Measurements from ENCODE around the gene LIMCH1. TPM values are rescaled to one million over a fixed set of nuclear protein-coding genes. Genes with fewer than 3 reads are reported as not detected.
"Not testable (repeated sequence)": the region's sequence is repeated elsewhere in the genome, so short reads cannot be mapped to it uniquely, and the experiment has no call there.

LIMCH1 gene
- polyA plus RNA-seq, 1 experiment = 1.1 TPM

DNA sequence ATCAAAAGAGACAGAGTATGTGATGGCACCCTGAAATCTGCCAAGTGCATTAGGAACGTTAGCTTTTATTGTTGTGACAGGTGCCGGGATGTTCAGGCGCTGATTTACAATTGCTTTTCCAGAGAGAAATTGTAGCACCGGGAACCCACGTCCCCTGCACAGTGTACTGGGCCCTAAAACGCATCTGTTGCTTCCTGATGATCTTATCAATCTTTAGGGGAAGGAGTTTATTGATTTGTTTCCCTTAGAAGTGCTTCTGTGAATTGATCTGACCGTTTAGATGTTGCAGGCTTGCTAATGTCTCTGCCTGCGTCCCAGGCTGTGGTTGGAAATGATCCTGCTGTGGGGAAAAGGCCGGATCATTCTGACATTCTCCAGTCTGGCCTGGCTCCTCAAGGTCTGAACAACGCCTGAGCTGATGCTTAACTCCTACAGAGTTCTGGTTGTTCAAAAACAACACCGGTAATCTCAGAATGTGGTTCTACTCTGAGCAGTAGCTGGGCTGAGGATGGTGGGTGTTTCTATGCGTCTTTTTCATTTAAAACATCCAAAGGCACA lies 193.7 kb downstream of the LIMCH1 start:
- POLR2A ChIA-PET = no interaction called here
- Histone ChIP-seq H3K27ac (ENCODE audit: low read depth, low read length) (no peak overlapping the region), H3K9me3 (ENCODE audit: control insufficient read depth, insufficient read depth, low read length) (no peaks in the 10 kb centered on the region), H3K27me3 (ENCODE audit: control insufficient read depth, insufficient read depth, low read length) (no peaks in the 10 kb centered on the region), H3K4me3 (ENCODE audit: low read depth, low read length) (no peak overlapping the region)
- no peak for DNase-seq (ENCODE audit: low read depth, low spot score)
- TF ChIP-seq, protein P1, sequence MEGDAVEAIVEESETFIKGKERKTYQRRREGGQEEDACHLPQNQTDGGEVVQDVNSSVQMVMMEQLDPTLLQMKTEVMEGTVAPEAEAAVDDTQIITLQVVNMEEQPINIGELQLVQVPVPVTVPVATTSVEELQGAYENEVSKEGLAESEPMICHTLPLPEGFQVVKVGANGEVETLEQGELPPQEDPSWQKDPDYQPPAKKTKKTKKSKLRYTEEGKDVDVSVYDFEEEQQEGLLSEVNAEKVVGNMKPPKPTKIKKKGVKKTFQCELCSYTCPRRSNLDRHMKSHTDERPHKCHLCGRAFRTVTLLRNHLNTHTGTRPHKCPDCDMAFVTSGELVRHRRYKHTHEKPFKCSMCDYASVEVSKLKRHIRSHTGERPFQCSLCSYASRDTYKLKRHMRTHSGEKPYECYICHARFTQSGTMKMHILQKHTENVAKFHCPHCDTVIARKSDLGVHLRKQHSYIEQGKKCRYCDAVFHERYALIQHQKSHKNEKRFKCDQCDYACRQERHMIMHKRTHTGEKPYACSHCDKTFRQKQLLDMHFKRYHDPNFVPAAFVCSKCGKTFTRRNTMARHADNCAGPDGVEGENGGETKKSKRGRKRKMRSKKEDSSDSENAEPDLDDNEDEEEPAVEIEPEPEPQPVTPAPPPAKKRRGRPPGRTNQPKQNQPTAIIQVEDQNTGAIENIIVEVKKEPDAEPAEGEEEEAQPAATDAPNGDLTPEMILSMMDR (IDR thresholded peaks at IDR 0.05; ENCODE audit: low read depth, low read length) = no peak
- CTCF ChIA-PET = interaction anchor here (1.1 kb wide), 1 partner anchor 20 kb away, joined by 3 read pairs; no protein-coding TSS in a partner anchor

DNA sequence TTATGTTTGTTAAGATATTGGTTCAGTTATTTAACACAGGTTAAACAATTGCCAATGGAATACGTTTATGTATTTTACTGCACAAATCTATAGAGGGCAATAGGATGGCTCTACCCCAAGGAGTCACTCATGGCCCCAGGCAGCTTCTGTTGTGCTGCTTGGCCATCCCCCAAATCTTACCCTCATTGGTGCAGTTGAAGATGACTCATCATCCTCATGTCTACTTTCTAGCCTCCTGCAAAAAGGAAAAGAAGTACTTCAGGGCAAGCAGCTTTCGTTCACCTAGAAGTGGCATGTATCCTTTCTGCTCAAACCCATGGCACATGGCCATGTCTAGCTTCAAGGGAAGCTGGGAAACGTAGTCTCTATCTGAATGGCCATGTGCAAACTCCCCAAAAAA lies 196.4 kb downstream of the LIMCH1 start:
- no peak overlapping the region for H3K4me3 ChIP-seq (ENCODE audit: low read depth, low read length)
- no peaks in the 10 kb centered on the region for H3K9me3 ChIP-seq (ENCODE audit: control insufficient read depth, insufficient read depth, low read length)
- no peak for DNase-seq (ENCODE audit: low read depth, low spot score)
- no peaks in the 10 kb centered on the region for H3K27me3 ChIP-seq (ENCODE audit: control insufficient read depth, insufficient read depth, low read length)
- ChIA-PET POLR2A (no interaction called here), CTCF (no interaction called here)
- no peak overlapping the region for H3K27ac ChIP-seq (ENCODE audit: low read depth, low read length)
- TF ChIP-seq, protein P1 (IDR thresholded peaks at IDR 0.05; ENCODE audit: low read depth, low read length) = no peak

DNA sequence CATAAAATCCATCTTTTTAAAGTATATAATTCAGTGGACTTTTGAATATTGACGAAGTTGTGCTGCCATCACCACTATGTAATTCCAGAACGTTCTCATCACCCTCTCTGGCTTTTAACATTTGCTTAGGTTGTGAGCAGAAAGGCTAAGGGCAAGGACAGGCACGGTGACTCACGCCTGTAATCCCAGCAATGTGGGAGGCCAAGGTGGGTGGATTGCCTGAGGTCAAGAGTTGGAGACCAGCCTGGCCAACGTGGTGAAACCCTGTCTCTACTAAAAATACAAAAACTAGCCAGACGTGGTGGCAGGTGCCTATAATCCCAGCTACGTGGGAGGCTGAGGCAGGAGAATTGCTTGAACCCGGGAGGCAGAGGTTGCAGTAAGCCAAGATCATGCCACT lies 199.5 kb downstream of the LIMCH1 start:
- H3K27me3 ChIP-seq (ENCODE audit: control insufficient read depth, insufficient read depth, low read length) = peaks cover 12% of the 10 kb centered on the region
- DNase-seq (ENCODE audit: low read depth, low spot score); H3K9me3 ChIP-seq (ENCODE audit: control insufficient read depth, insufficient read depth, low read length); CTCF ChIA-PET; POLR2A ChIA-PET; H3K4me3 ChIP-seq (ENCODE audit: low read depth, low read length); H3K27ac ChIP-seq (ENCODE audit: low read depth, low read length): not testable (repeated sequence)

DNA sequence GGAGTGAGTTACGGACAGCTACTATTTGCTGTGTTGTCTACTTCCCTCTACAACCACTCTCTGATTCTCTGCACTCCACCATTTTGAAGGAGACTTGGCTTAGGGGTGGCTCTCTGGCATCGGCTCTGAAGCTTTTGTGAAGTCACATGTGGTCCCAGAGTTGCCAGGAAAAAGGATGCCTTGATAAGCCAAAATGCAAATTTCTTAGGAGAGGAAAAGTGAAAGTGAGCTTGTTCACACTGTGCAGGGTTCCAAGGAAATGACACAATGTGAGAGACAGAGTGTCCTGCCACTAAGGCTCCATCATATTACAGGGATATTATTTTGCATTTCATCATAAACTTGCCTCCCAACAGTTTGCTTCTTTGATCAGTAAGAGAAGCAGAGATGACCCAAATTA lies 203.4 kb downstream of the LIMCH1 start:
- CTCF ChIA-PET = no interaction called here
- Histone ChIP-seq H3K9me3 (ENCODE audit: control insufficient read depth, insufficient read depth, low read length) (peaks cover 7% of the 10 kb centered on the region), H3K27me3 (ENCODE audit: control insufficient read depth, insufficient read depth, low read length) (peaks cover 47% of the 10 kb centered on the region), H3K27ac (ENCODE audit: low read depth, low read length) (no peak overlapping the region), H3K4me3 (ENCODE audit: low read depth, low read length) (no peak overlapping the region)
- POLR2A ChIA-PET = no interaction called here
- DNase-seq (ENCODE audit: low read depth, low spot score) = no peak
- TF ChIP-seq, protein P1 (IDR thresholded peaks at IDR 0.05; ENCODE audit: low read depth, low read length) = no peak

DNA sequence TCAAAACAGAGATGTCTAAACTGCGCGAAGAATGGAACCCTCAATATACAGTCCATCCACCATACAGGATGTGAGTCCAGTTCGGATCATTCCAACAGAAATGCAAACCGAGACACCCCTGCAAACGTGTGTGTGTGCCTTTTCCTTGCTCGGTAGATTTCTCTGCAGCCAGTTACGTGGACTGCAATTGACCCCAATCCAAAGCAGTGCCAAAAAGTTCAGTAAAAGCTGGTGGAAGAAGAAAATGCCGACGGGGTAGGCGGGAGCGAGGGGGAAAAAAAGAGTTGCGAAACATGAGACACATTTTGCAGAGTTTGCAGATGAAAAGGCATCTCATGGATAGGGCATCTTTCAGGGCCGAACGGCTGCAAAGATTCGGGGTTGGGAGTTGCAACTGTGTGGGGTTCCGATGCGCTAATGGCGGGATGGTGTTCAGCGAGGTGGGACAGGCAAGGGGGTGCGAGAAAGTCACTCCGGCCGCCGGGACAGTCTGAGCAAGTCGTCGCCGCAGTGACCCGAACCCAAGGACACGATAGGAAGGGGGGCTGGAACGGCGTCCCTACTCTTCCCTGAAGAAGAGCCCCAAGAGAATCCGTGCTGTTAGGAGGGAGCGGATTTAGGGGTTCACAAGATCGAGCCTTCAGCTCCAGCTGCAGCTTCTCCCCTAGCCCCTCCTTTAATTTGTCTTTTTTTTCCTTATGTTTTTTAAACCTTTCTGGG lies 206.8 kb downstream of the LIMCH1 start:
- ChIA-PET CTCF (no interaction called here), POLR2A (no interaction called here)
- Histone ChIP-seq H3K27me3 (ENCODE audit: control insufficient read depth, insufficient read depth, low read length) (peaks cover 81% of the 10 kb centered on the region), H3K4me3 (ENCODE audit: low read depth, low read length) (no peak overlapping the region), H3K9me3 (ENCODE audit: control insufficient read depth, insufficient read depth, low read length) (peaks cover 12% of the 10 kb centered on the region), H3K27ac (ENCODE audit: low read depth, low read length) (no peak overlapping the region)
- TF ChIP-seq, protein P1 (IDR thresholded peaks at IDR 0.05; ENCODE audit: low read depth, low read length) = no peak
- no peak for DNase-seq (ENCODE audit: low read depth, low spot score)
